Endothelial cell of umbilical vein (primary cell): ENCODE data around the gene CARNS1. TPM values are rescaled to one million over a fixed set of nuclear protein-coding genes. Genes with fewer than 3 reads are reported as not detected.

Source experiments
- BruUV-seq: library from RNA; stranded (reverse); fragments of 400-500 nt; replicated peaks from 2 replicates; lab custom pipeline; 2021; lab: Mats Ljungman, UMichigan
- CTCF ChIA-PET: fragments of 300-600, 350-600 bp; sonication (Branson Sonifier 250); formaldehyde crosslinking; loops from one replicate; lab custom pipeline; 2021; ENCODE audit warnings: antibody characterized with exemption, inconsistent platforms; lab: Charles Lee
- POLR2A ChIA-PET: fragments of 300-600, 350-600 bp; sonication (Branson Sonifier 250); formaldehyde crosslinking; loops from one replicate; lab custom pipeline; 2021; ENCODE audit warnings: antibody characterized with exemption, inconsistent platforms; lab: Charles Lee
- DNase-seq: peaks from one replicate; pipeline ENCODE4 v3.0.0-alpha.2; 2011; ENCODE audit warnings: low read depth, low spot score
- FAIRE-seq: peaks from 2 replicates; lab custom pipeline; 2011; peaks lifted over from hg19 to GRCh38; lab: Jason Lieb, UNC
- H2AFZ ChIP-seq: 2 replicates; pipeline ENCODE4 v1.6.0; 2012; ENCODE audit warnings: low read depth, low read length, control low read depth, inconsistent platforms
- H3K27ac ChIP-seq: 2 replicates; pipeline ENCODE4 v1.5.1; 2011; ENCODE audit warnings: low read depth, mild to moderate bottlenecking, control low read depth, low read length, moderate library complexity; ENCODE audit not compliant: insufficient read depth
- H3K27me3 ChIP-seq, 2 experiments: 2 replicates each; pipeline versions ENCODE4 v1.6.0 to v1.6.1; 2011; ENCODE audit warnings: low read length in 2 of 2, mixed read lengths in 1 of 2; ENCODE audit not compliant: control insufficient read depth in 2 of 2, insufficient read depth in 2 of 2
- H3K36me3 ChIP-seq, 2 experiments: 2 replicates in 1 of 2; 3 replicates in 1 of 2; pipeline ENCODE4 v1.5.1; 2011; ENCODE audit warnings: low read length in 2 of 2, mild to moderate bottlenecking in 1 of 2, moderate library complexity in 1 of 2; ENCODE audit not compliant: control insufficient read depth in 2 of 2, insufficient read depth in 2 of 2; ENCODE audit errors: extremely low read depth in 1 of 2
- H3K4me1 ChIP-seq: 3 replicates; pipeline ENCODE4 v1.5.1; 2011; ENCODE audit warnings: mild to moderate bottlenecking, low read length; ENCODE audit not compliant: control insufficient read depth, insufficient read depth; ENCODE audit errors: extremely low read depth
- H3K4me2 ChIP-seq: 2 replicates; pipeline ENCODE4 v1.6.1; 2011; ENCODE audit warnings: low read length, control low read depth, mixed read lengths; ENCODE audit not compliant: insufficient read depth
- H3K4me3 ChIP-seq, 3 experiments: fragments of 200-600 bp in 1 of 3; sonication (generic), shearing (Covaris generic) in 1 of 3; replicated peaks in 1 of 3; 2 replicates each; pipeline ENCODE4 v1.5.1; 2011 to 2016; ENCODE audit warnings: control low read depth in 3 of 3, low read length in 3 of 3, mild to moderate bottlenecking in 2 of 3, inconsistent platforms in 1 of 3, low read depth in 1 of 3, moderate library complexity in 1 of 3; ENCODE audit not compliant: insufficient read depth in 1 of 3
- H3K79me2 ChIP-seq: 2 replicates; pipeline ENCODE4 v1.6.0; 2012; ENCODE audit warnings: low read length, inconsistent platforms; ENCODE audit not compliant: control insufficient read depth, insufficient read depth
- H3K9ac ChIP-seq: replicated peaks from 2 replicates; pipeline ENCODE3; 2011; ENCODE audit warnings: low read length, control low read depth; ENCODE audit not compliant: insufficient read depth; ENCODE audit errors: extremely low read depth
- H3K9me1 ChIP-seq: replicated peaks from 3 replicates; pipeline ENCODE4 v1.6.0; 2011; ENCODE audit warnings: mild to moderate bottlenecking, low read length; ENCODE audit not compliant: control insufficient read depth, insufficient read depth; ENCODE audit errors: extremely low read depth
- H3K9me3 ChIP-seq: replicated peaks from 2 replicates; pipeline ENCODE4 v1.5.1; 2012; ENCODE audit warnings: low read length, inconsistent platforms; ENCODE audit not compliant: control insufficient read depth, insufficient read depth
- H4K20me1 ChIP-seq: replicated peaks from 2 replicates; pipeline ENCODE3; 2011; ENCODE audit warnings: mild to moderate bottlenecking, low read length; ENCODE audit not compliant: control insufficient read depth, insufficient read depth; ENCODE audit errors: extremely low read depth
- EZH2 ChIP-seq: IDR thresholded peaks from 2 replicates; pipeline ENCODE4 v1.6.1; 2012; ENCODE audit warnings: borderline replicate concordance, low read depth, mild to moderate bottlenecking, moderate library complexity, low read length, inconsistent platforms; ENCODE audit not compliant: severe bottlenecking
- FOS ChIP-seq: IDR thresholded peaks from 2 replicates; pipeline ENCODE4 v1.6.1; 2011; ENCODE audit warnings: mild to moderate bottlenecking, low read length, moderate library complexity, borderline replicate concordance; ENCODE audit not compliant: insufficient read depth
- GATA2 ChIP-seq: IDR thresholded peaks from 2 replicates; pipeline ENCODE4 v1.7.0; 2011; ENCODE audit warnings: low read depth, mild to moderate bottlenecking, moderate library complexity, mixed read lengths, low read length; ENCODE audit not compliant: insufficient read length, insufficient read depth
- JUN ChIP-seq: IDR thresholded peaks from 2 replicates; pipeline ENCODE4 v1.6.1; 2011; ENCODE audit warnings: borderline replicate concordance, low read depth; ENCODE audit not compliant: insufficient read length, insufficient read depth
- MYC ChIP-seq: IDR thresholded peaks from one replicate; pipeline ENCODE4 v1.6.1; 2011; ENCODE audit warnings: mild to moderate bottlenecking, low read depth, low read length
- POLR2A ChIP-seq: IDR thresholded peaks from 2 replicates; pipeline ENCODE4 v1.6.1; 2012; ENCODE audit warnings: low read depth, mild to moderate bottlenecking, control low read depth, low read length
- POLR2AphosphoS5 ChIP-seq: IDR thresholded peaks from 2 replicates; pipeline ENCODE4 v1.6.1; 2012; ENCODE audit warnings: low read depth, mild to moderate bottlenecking, control low read depth, low read length, moderate library complexity; ENCODE audit not compliant: insufficient read depth
- dilution Hi-C: fragments of 300-500 bp; cut with MboI; formaldehyde crosslinking; loops from one replicate; pipeline ENCODE4 v1.15.0; 2019; ENCODE audit warnings: low sequenced_read_pairs; ENCODE audit not compliant: extremely low pct_ligation_motif_present
- intact Hi-C: fragments of 100-400 bp; cut with micrococcal nuclease; formaldehyde crosslinking; loops from one replicate; pipeline ENCODE4 v1.10.0; 2022
- polyA plus RNA-seq, 4 experiments: library from polyadenylated mRNA; depleted of rRNA in 3 of 4; stranded (reverse) in 3 of 4; unstranded in 1 of 4; fragments of >200 nt; gene quantifications; 2 replicates each; pipeline versions ENCODE4 v1.2.1 to v1.2.3, GENCODE V29; 2011 to 2012; ENCODE audit warnings: missing spikeins in 1 of 4
- total RNA-seq: library from RNA; stranded (reverse); gene quantifications from 2 replicates; pipeline ENCODE4 v1.2.3, GENCODE V29; 2021
- TF ChIP-seq, protein P1 (sequence below): IDR thresholded peaks from 2 replicates; pipeline ENCODE4 v1.6.1; 2011; ENCODE audit not compliant: insufficient read depth, insufficient read length
- TF ChIP-seq, protein P2 (sequence below), 2 donors: IDR thresholded peaks; 1 replicate in 1 of 2; 2 replicates in 1 of 2; pipeline ENCODE4 v1.5.1; 2011; ENCODE audit warnings: low read length in 2 of 2, mild to moderate bottlenecking in 2 of 2, moderate library complexity in 2 of 2, control low read depth in 1 of 2, inconsistent platforms in 1 of 2, low read depth in 1 of 2; ENCODE audit not compliant: insufficient read depth in 1 of 2; ENCODE audit errors: extremely low read depth in 1 of 2

Gene CARNS1
- total and polyA plus RNA-seq, 2 donors (not counting 3 experiments of a cell fraction or from before 2014, with no cell fraction given) = 0.14 to 0.35 TPM

DNA sequence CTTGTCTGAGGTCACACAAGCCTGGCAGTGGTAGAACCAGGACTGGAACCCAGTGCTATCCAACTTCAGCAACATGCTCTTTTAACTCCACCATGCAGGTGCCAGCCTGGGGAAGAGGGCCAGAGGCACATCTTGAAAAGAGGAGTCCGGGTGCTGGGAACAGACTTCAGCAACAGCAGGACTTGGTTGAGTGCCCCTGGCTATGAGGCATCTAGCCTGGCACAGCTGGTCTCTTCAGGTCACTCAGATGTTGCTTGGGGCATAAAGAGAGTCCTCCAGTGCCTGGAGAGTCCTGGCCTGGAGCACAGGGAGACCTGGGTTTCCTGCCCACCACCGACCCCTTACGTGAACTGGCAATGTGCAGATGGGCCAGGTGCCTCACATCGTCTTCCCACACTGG is 36.9 kb upstream of the CARNS1 start:
- ChIA-PET POLR2A (no interaction called here), CTCF (interaction anchor here (2.5 to 19.7 kb wide), 6 partner anchors 7 to 115 kb away, joined by 10 to 1051 read pairs (median 101); partner anchors contain the start of genes CLCF1 and POLD4)
- no peaks in the 10 kb centered on the region for H3K36me3 ChIP-seq
- no peaks in the 10 kb centered on the region for H3K9me3 ChIP-seq
- H4K20me1 ChIP-seq = no peaks in the 10 kb centered on the region
- H3K9me1 ChIP-seq = no peaks in the 10 kb centered on the region
- no peak overlapping the region for H2AFZ ChIP-seq
- FAIRE-seq = no peak
- H3K9ac ChIP-seq = no peak overlapping the region
- peaks cover 10% of the 10 kb centered on the region for H3K4me1 ChIP-seq
- no TSS peak for BruUV-seq
- dilution Hi-C loops (no loop called here), intact Hi-C loops (no loop called here)
- no peaks in the 10 kb centered on the region for H3K79me2 ChIP-seq
- H3K27me3 ChIP-seq = peaks cover 0 to 3% of the 10 kb centered on the region in 2 experiments
- DNase-seq = no peak
- TF ChIP-seq EZH2 (no peak), POLR2AphosphoS5 (no peak), POLR2A (no peak), JUN (no peak), MYC (no peak), GATA2 (no peak), FOS (no peak)
- TF ChIP-seq, protein P1, sequence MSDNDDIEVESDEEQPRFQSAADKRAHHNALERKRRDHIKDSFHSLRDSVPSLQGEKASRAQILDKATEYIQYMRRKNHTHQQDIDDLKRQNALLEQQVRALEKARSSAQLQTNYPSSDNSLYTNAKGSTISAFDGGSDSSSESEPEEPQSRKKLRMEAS = no peak
- TF ChIP-seq, protein P2, sequence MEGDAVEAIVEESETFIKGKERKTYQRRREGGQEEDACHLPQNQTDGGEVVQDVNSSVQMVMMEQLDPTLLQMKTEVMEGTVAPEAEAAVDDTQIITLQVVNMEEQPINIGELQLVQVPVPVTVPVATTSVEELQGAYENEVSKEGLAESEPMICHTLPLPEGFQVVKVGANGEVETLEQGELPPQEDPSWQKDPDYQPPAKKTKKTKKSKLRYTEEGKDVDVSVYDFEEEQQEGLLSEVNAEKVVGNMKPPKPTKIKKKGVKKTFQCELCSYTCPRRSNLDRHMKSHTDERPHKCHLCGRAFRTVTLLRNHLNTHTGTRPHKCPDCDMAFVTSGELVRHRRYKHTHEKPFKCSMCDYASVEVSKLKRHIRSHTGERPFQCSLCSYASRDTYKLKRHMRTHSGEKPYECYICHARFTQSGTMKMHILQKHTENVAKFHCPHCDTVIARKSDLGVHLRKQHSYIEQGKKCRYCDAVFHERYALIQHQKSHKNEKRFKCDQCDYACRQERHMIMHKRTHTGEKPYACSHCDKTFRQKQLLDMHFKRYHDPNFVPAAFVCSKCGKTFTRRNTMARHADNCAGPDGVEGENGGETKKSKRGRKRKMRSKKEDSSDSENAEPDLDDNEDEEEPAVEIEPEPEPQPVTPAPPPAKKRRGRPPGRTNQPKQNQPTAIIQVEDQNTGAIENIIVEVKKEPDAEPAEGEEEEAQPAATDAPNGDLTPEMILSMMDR (IDR thresholded peaks at IDR 0.05; ENCODE audit: extremely low read depth in 1 of 2, insufficient read depth in 1 of 2, low read depth in 1 of 2, low read length in 2 of 2) = no peak
- H3K4me3 ChIP-seq = no peak overlapping the region
- no peak overlapping the region for H3K27ac ChIP-seq
- H3K4me2 ChIP-seq = no peak overlapping the region
